Mesendoderm (in vitro differentiated cells): ENCODE measurements around the gene MPG.
A peak's percentile ranks its signal among the peaks of the same experiment; 100 is the strongest.

Experiments
- DNase-seq: peaks from one replicate; pipeline ENCODE4 v3.0.0; 2013
- H2AK5ac ChIP-seq: 2 replicates; pipeline ENCODE4 v1.6.1; 2013; ENCODE audit warnings: low read length, inconsistent platforms
- H2BK120ac ChIP-seq: 2 replicates; pipeline ENCODE4 v1.6.1; 2013; ENCODE audit warnings: low read depth, mild to moderate bottlenecking, low read length, moderate library complexity, mixed read lengths
- H2BK15ac ChIP-seq: replicated peaks from 2 replicates; pipeline ENCODE4 v1.6.1; 2013; ENCODE audit warnings: low read depth, mild to moderate bottlenecking, moderate library complexity
- H2BK5ac ChIP-seq: 2 replicates; pipeline ENCODE4 v1.6.1; 2013; ENCODE audit warnings: low read length, inconsistent platforms
- H3K18ac ChIP-seq: 2 replicates; pipeline ENCODE4 v1.6.1; 2013; ENCODE audit warnings: mild to moderate bottlenecking, low read length, mixed read lengths
- H3K23ac ChIP-seq: one replicate; pipeline ENCODE4 v1.6.1; 2013; ENCODE audit warnings: low read length
- H3K27ac ChIP-seq: 2 replicates; pipeline ENCODE4 v1.5.1; 2013; ENCODE audit warnings: low read depth, mild to moderate bottlenecking, inconsistent platforms, low read length, moderate library complexity
- H3K27me3 ChIP-seq: 2 replicates; pipeline ENCODE4 v1.6.1; 2013; ENCODE audit warnings: low read length, control low read depth, mild to moderate bottlenecking, inconsistent platforms; ENCODE audit not compliant: insufficient read depth, poor library complexity
- H3K36me3 ChIP-seq: 2 replicates; pipeline ENCODE4 v1.6.1; 2013; ENCODE audit warnings: low read length, inconsistent platforms; ENCODE audit not compliant: control insufficient read depth, insufficient read depth
- H3K4ac ChIP-seq: one replicate; pipeline ENCODE4 v1.6.1; 2013; ENCODE audit warnings: low read depth, mild to moderate bottlenecking, low read length, moderate library complexity
- H3K4me1 ChIP-seq: 2 replicates; pipeline ENCODE4 v1.6.1; 2013; ENCODE audit warnings: low read depth, low read length, inconsistent platforms; ENCODE audit not compliant: control insufficient read depth
- H3K4me2 ChIP-seq: 2 replicates; pipeline ENCODE4 v1.6.1; 2013; ENCODE audit warnings: low read length
- H3K4me3 ChIP-seq: 2 replicates; pipeline ENCODE4 v1.5.1; 2013; ENCODE audit warnings: mild to moderate bottlenecking, low read length
- H3K56ac ChIP-seq: one replicate; pipeline ENCODE4 v1.6.1; 2013; ENCODE audit warnings: low read length
- H3K79me1 ChIP-seq: 2 replicates; pipeline ENCODE4 v1.6.1; 2013; ENCODE audit warnings: low read length, inconsistent platforms
- H3K79me2 ChIP-seq: 2 replicates; pipeline ENCODE4 v1.6.1; 2013; ENCODE audit warnings: mild to moderate bottlenecking, low read length; ENCODE audit not compliant: control insufficient read depth, insufficient read depth
- H3K9ac ChIP-seq: 2 replicates; pipeline ENCODE4 v1.6.1; 2013; ENCODE audit warnings: low read length, inconsistent platforms
- H4K5ac ChIP-seq: one replicate; pipeline ENCODE4 v1.6.1; 2013; ENCODE audit warnings: low read length
- H4K8ac ChIP-seq: one replicate; pipeline ENCODE4 v1.6.1; 2013; ENCODE audit warnings: low read depth, mild to moderate bottlenecking, control low read depth, low read length, moderate library complexity
- WGBS: extraction: QIAGEN DNeasy Blood & Tissue Kit; methylation state at CpG from one replicate; pipeline ENCODE4 v1.1.7; 2013; ENCODE audit warnings: low lambda C conversion rate, missing lambda C conversion rate; ENCODE audit not compliant: insufficient coverage; ENCODE audit errors: extremely low coverage; 5-methylcytosine and 5-hydroxymethylcytosine counted together

The MPG gene

DNA sequence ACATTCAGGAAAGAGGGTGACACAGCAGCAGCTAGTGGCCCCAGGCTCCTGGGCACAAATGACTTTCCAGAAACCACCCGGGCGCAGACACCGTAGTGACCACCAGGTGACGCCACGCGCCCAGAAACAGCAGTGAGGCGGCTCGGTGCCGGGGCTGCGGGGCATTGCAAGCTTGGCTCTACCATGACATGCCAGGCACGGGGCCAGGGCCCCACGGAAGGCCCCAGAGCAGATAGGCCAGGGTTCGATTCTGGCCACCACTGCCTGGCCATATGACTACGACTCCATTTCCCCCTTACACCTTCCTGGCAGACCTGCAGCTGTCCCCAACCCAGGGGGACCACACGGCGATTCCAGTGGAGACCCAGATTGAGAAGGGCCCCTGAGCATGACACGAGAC, 12.3 kb upstream of the MPG start:
- Histone ChIP-seq H3K4ac (no peak overlapping the region), H3K4me3 (no peak overlapping the region), H3K4me2 (no peak overlapping the region), H3K9ac (no peak overlapping the region), H2BK15ac (no peak overlapping the region), H3K56ac (peak overlapping the region; percentile 12), H4K8ac (no peak overlapping the region), H3K79me2 (peaks cover 25% of the 10 kb centered on the region), H3K36me3 (peaks cover 11% of the 10 kb centered on the region), H3K27me3 (no peaks in the 10 kb centered on the region), H2BK120ac (no peak overlapping the region), H3K27ac (no peak overlapping the region), H3K79me1 (peaks cover 39% of the 10 kb centered on the region), H3K23ac (no peak overlapping the region), H4K5ac (no peak overlapping the region), H2BK5ac (no peak overlapping the region), H3K4me1 (peaks cover 10% of the 10 kb centered on the region), H2AK5ac (no peak overlapping the region), H3K18ac (no peak overlapping the region)
- no CpG with 5 or more reads among the region's 17 CpGs for whole genome bisulfite sequencing
- DNase-seq = peak; percentile 82

DNA sequence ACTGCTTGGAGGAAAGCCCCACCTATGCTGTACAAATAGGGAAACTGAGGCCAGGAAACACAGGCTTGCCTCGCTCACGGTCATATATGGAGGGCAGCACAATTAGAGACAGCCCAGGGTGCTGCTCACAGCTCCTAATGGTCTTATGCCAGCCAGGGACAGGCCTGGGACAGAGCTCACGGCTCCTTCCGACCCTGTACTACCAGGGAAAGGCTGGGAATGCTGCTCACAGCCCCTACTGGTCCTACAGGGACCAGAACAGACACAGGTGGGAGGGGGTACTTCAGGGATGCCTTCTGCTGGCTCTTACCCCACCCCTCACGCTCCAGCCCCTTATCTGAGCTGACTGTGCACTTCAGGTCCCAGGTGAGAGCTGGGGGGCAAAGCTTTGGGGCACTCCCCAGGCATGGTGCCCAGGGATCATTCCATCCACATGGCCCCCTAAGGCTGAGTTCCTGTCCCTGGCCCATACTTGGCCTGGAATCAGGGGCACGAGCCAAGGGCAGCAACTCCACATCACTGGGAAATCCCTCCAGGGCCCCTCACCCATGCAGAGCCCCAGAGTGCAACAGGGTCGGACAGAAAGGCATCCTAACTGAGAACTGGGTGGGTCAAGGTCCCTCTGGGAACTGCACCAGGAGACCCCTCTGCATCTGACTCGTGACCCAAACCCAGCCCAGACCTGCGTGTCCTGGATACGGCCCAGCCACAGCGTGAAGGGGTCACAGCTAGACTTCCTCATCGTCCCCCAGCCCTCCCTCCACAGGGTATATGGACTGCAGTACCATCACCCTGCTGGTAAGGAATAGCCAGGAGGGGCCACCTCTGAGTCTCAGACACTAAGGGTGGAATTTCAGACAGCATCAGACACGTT, 11.5 kb upstream of the MPG start:
- Histone ChIP-seq H4K8ac (no peak overlapping the region), H3K4me1 (peaks cover 15% of the 10 kb centered on the region), H3K79me1 (peaks cover 42% of the 10 kb centered on the region), H4K5ac (no peak overlapping the region), H2BK120ac (no peak overlapping the region), H2BK15ac (no peak overlapping the region), H3K23ac (peak overlapping the region; percentile 37), H3K56ac (peak overlapping the region; percentile 22), H3K4me2 (no peak overlapping the region), H3K27ac (no peak overlapping the region), H3K9ac (no peak overlapping the region), H3K36me3 (peaks cover 9% of the 10 kb centered on the region), H3K4ac (no peak overlapping the region), H3K27me3 (no peaks in the 10 kb centered on the region), H2AK5ac (no peak overlapping the region), H2BK5ac (no peak overlapping the region), H3K79me2 (peaks cover 31% of the 10 kb centered on the region), H3K4me3 (no peak overlapping the region), H3K18ac (no peak overlapping the region)
- no CpG with 5 or more reads among the region's 13 CpGs for WGBS
- peak; percentile 61 for DNase-seq

DNA sequence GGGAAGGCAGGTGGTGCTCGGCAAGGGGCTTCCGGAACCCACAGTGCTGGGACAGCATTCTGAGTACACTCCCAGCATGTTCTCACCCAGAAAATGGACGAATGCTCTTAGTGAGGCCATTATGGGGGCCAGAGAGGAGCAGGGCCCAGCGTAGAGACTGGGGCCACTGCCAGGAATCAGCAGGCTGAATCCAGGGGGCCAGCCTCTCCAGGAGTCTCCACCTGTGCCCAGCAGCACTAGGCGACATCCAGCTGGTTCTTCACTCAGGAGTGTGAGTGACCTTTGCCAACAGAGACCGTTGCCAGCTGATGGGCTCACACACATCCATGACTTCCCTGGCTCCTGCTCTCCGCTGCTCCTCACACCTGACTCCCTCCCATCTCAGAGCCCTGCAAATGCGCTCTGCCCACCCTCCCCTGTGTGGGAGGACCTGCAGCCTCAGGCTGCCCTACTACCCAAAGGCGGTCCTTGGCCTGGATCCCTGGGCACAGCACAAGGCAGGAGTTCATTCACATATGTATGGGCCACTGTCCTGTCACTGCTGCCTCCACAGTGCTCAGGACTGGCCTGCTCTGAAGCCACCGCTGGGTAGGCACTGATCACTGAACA, 10.7 kb upstream of the MPG start:
- Histone ChIP-seq H3K79me1 (peaks cover 42% of the 10 kb centered on the region), H4K8ac (no peak overlapping the region), H3K4me2 (no peak overlapping the region), H3K27me3 (no peaks in the 10 kb centered on the region), H3K79me2 (peaks cover 33% of the 10 kb centered on the region), H3K18ac (no peak overlapping the region), H3K9ac (peak overlapping the region; percentile 40), H3K27ac (no peak overlapping the region), H3K4me3 (no peak overlapping the region), H3K36me3 (peaks cover 9% of the 10 kb centered on the region), H3K4ac (no peak overlapping the region), H4K5ac (no peak overlapping the region), H3K4me1 (peaks cover 15% of the 10 kb centered on the region), H2BK120ac (no peak overlapping the region), H2BK15ac (no peak overlapping the region), H3K23ac (no peak overlapping the region), H3K56ac (no peak overlapping the region), H2BK5ac (no peak overlapping the region), H2AK5ac (no peak overlapping the region)
- no peak for DNase-seq
- no CpG with 5 or more reads among the region's 10 CpGs for WGBS

DNA sequence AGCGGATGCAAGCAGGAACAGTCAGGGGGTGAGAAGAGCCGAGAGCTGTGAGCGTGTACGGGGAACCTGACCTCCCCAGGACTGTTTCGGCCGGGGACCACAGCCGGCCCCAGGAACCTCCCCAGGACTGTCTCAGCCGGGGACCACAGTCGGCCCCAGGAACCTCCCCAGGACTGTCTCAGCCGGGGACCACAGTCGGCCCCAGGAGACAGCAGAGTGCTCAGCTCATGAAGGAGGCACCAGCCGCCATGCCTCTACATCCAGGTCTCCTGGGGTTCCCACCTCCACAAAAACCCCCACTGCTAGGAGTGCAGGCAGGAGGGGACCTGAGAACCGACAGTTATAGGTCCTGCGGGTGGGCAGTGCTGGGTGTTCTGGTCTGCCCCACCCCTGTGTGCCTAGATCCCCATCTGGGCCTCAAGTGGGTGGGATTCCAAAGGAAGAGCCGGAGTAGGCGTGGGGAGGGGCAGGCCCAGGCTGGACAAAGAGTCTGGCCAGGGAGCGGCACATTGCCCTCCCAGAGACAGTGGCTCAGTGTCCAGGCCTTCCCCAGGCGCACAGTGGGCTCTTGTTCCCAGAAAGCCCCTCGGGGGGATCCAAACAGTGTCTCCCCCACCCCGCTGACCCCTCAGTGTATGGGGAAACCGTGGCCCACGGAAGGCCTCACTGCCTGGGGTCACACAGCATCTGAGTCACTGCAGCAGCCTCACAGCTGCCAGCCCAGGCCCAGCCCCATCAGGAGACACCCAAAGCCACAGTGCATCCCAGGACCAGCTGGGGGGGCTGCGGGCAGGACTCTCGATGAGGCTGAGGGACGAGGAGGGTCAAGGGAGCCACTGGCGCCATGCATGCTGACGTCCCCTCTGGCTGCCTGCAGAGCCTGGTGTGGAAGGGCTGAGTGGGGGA, 9.9 kb upstream of the MPG start:
- Histone ChIP-seq H2BK15ac (no peak overlapping the region), H3K23ac (no peak overlapping the region), H3K79me1 (peaks cover 42% of the 10 kb centered on the region), H3K36me3 (peaks cover 9% of the 10 kb centered on the region), H3K4me2 (no peak overlapping the region), H3K56ac (peak overlapping the region; percentile 57), H3K9ac (peak overlapping the region; percentile 40), H3K18ac (no peak overlapping the region), H3K27me3 (no peaks in the 10 kb centered on the region), H2BK120ac (no peak overlapping the region), H3K4ac (no peak overlapping the region), H3K27ac (no peak overlapping the region), H3K79me2 (peaks cover 33% of the 10 kb centered on the region), H2BK5ac (no peak overlapping the region), H4K5ac (no peak overlapping the region), H2AK5ac (no peak overlapping the region), H4K8ac (no peak overlapping the region), H3K4me1 (peaks cover 17% of the 10 kb centered on the region), H3K4me3 (no peak overlapping the region)
- no peak for DNase-seq
- WGBS = no CpG with 5 or more reads among the region's 27 CpGs

DNA sequence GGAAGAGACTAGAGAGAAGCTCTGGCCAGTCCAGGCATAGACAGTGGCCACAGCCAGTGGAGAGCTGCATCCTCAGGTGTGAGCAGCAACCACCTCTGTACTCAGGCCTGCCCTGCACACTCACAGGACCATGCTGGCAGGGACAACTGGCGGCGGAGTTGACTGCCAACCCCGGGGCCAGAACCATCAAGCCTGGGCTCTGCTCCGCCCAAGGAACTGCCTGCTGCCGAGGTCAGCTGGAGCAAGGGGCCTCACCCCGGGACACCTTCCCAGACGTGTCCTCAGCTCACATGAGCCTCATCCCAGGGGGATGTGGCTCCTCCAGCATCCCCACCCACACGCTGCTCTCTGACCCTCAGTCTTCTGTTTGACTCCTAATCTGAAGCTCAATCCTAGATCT, 8.8 kb upstream of the MPG start:
- Histone ChIP-seq H3K23ac (no peak overlapping the region), H2BK5ac (no peak overlapping the region), H3K27me3 (no peaks in the 10 kb centered on the region), H3K79me2 (peaks cover 33% of the 10 kb centered on the region), H2BK15ac (no peak overlapping the region), H3K9ac (no peak overlapping the region), H3K4ac (no peak overlapping the region), H3K27ac (no peak overlapping the region), H3K18ac (no peak overlapping the region), H2BK120ac (no peak overlapping the region), H4K5ac (no peak overlapping the region), H4K8ac (no peak overlapping the region), H3K36me3 (peaks cover 5% of the 10 kb centered on the region), H3K4me1 (peaks cover 26% of the 10 kb centered on the region), H3K56ac (peak overlapping the region; percentile 62), H3K79me1 (peaks cover 42% of the 10 kb centered on the region), H2AK5ac (no peak overlapping the region), H3K4me2 (no peak overlapping the region), H3K4me3 (no peak overlapping the region)
- WGBS = no CpG with 5 or more reads among the region's 8 CpGs
- no peak for DNase-seq
